Measurements from ENCODE around the gene KCNJ6.

KCNJ6 gene

GRCh38 chr21:37866027-37866426 is 50.2 kb downstream of the KCNJ6 start:
- DNase-seq (ENCODE audit: low read depth in 2 of 2, low spot score in 1 of 2) = no peak

GRCh38 chr21:37865156-37865555 is 51.1 kb downstream of the KCNJ6 start:
- DNase-seq (ENCODE audit: low read depth in 2 of 2, low spot score in 1 of 2) = no peak

- no peak for DNase-seq (ENCODE audit: low read depth in 2 of 2, low spot score in 1 of 2)
Measured at GRCh38 chr21:37863842-37864241, 52.4 kb downstream of the KCNJ6 start.

- no peak for DNase-seq (ENCODE audit: low read depth in 2 of 2, low spot score in 1 of 2)
Measured at GRCh38 chr21:37862536-37862935, 53.7 kb downstream of the KCNJ6 start.

- no peak for DNase-seq (ENCODE audit: low read depth in 2 of 2, low spot score in 1 of 2)
Measured at GRCh38 chr21:37861561-37861960, 54.7 kb downstream of the KCNJ6 start.

GRCh38 chr21:37860416-37860815 is 55.8 kb downstream of the KCNJ6 start:
- DNase-seq (ENCODE audit: low read depth in 2 of 2, low spot score in 1 of 2) = no peak

GRCh38 chr21:37855647-37856625 is 60.3 kb downstream of the KCNJ6 start:
- no peak for DNase-seq (ENCODE audit: low read depth in 2 of 2, low spot score in 1 of 2)

GRCh38 chr21:37855271-37855646 is 61.0 kb downstream of the KCNJ6 start:
- DNase-seq (ENCODE audit: low read depth in 2 of 2, low spot score in 1 of 2) = no peak

GRCh38 chr21:37849506-37850102 is 66.7 kb downstream of the KCNJ6 start:
- DNase-seq (ENCODE audit: low read depth in 2 of 2, low spot score in 1 of 2) = no peak

- no peak for DNase-seq (ENCODE audit: low read depth in 2 of 2, low spot score in 1 of 2)
Measured at GRCh38 chr21:37848721-37849490, 67.4 kb downstream of the KCNJ6 start.

- DNase-seq (ENCODE audit: low read depth in 2 of 2, low spot score in 1 of 2) = no peak
Measured at GRCh38 chr21:37845535-37845934, 70.7 kb downstream of the KCNJ6 start.

GRCh38 chr21:37843191-37843590 is 73.1 kb downstream of the KCNJ6 start:
- no peak for DNase-seq (ENCODE audit: low read depth in 2 of 2, low spot score in 1 of 2)

GRCh38 chr21:37842163-37842919 is 73.9 kb downstream of the KCNJ6 start:
- DNase-seq (ENCODE audit: low read depth in 2 of 2, low spot score in 1 of 2) = no peak

GRCh38 chr21:37837381-37837780 is 78.9 kb downstream of the KCNJ6 start:
- DNase-seq (ENCODE audit: low read depth in 2 of 2, low spot score in 1 of 2) = no peak

GRCh38 chr21:37835481-37835880 is 80.8 kb downstream of the KCNJ6 start:
- DNase-seq (ENCODE audit: low read depth in 2 of 2, low spot score in 1 of 2) = no peak

- no peak for DNase-seq (ENCODE audit: low read depth in 2 of 2, low spot score in 1 of 2)
Measured at GRCh38 chr21:37833301-37833700, 83.0 kb downstream of the KCNJ6 start.

GRCh38 chr21:37829447-37829846 is 86.8 kb downstream of the KCNJ6 start:
- DNase-seq (ENCODE audit: low read depth in 2 of 2, low spot score in 1 of 2) = no peak

GRCh38 chr21:37828991-37829390 is 87.3 kb downstream of the KCNJ6 start:
- DNase-seq (ENCODE audit: low read depth in 2 of 2, low spot score in 1 of 2) = no peak

- DNase-seq (ENCODE audit: low read depth in 2 of 2, low spot score in 1 of 2) = no peak
Measured at GRCh38 chr21:37828556-37828955, 87.7 kb downstream of the KCNJ6 start.

- DNase-seq (ENCODE audit: low read depth in 2 of 2, low spot score in 1 of 2) = no peak
Measured at GRCh38 chr21:37827913-37828312, 88.3 kb downstream of the KCNJ6 start.

Data from stimulated activated CD8-positive, alpha-beta memory T cell treated with anti-CD3 and anti-CD28 coated beads, Interleukin-4, amount 100 ng/mL, for 4 hours (primary cell).